Measurements from ENCODE around the gene PI4KB. TPM values are rescaled to one million over a fixed set of nuclear protein-coding genes. Genes with fewer than 3 reads are reported as not detected.

The PI4KB gene
- total and polyA plus RNA-seq, 2 of the 13 experiments (the other 11 are each of a cell fraction or from before 2014, with no cell fraction given) = 19.5 to 29.3 TPM

DNA sequence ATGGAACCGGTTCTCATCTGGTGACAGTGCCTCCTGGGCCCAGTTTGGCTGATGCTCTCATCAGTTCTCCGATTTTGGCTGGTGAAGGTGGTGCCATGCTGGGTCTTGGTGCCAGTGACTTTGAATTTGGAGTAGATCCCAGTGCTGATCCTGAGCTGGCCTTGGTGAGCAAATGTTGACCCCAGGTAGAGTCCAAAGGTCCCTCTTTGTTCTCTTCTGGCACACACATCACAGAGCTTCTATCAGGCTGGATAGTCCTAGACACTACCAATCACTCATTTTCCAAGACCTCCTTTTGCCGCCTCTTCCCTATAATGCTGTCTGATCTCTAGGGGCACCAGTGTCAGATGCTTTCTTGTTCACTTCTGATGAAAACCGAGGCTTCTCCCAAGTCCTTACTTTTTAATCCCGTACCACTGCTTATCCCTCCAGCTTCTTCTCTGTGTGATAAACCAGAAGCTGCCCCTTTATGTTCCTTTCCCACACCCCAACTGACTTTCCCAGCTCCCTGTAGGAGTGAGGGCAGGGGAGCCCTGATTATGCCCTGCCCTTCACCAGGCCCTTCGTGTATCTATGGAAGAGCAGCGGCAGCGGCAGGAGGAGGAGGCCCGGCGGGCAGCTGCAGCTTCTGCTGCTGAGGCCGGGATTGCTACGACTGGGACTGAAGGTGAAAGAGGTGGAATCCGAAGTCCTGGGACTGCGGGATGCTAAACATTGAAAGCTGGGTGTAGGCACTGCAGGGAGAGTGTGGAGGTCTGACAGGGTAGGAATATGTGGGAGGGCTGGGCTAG is 61.6 kb downstream of the PI4KB start (continued):
- TF ChIP-seq, protein P1, sequence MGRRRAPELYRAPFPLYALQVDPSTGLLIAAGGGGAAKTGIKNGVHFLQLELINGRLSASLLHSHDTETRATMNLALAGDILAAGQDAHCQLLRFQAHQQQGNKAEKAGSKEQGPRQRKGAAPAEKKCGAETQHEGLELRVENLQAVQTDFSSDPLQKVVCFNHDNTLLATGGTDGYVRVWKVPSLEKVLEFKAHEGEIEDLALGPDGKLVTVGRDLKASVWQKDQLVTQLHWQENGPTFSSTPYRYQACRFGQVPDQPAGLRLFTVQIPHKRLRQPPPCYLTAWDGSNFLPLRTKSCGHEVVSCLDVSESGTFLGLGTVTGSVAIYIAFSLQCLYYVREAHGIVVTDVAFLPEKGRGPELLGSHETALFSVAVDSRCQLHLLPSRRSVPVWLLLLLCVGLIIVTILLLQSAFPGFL (CRISPR knock-in tag; IDR thresholded peaks at IDR 0.05) = no peak
- no peak for TF ChIP-seq ZNF282 (IDR thresholded peaks at IDR 0.05; ENCODE audit: partially characterized antibody)
- TF ChIP-seq KDM3A (CRISPR knock-in tag; IDR thresholded peaks at IDR 0.05; ENCODE audit: low read depth) = no peak
- TF ChIP-seq ZNF335 (CRISPR knock-in tag; IDR thresholded peaks at IDR 0.05) = no peak
- no peak for TF ChIP-seq ZNF672 (CRISPR knock-in tag; IDR thresholded peaks at IDR 0.05)
- TF ChIP-seq ZSCAN12 (CRISPR knock-in tag; IDR thresholded peaks at IDR 0.05) = no peak
- no peak for TF ChIP-seq JUND (CRISPR knock-in tag; IDR thresholded peaks at IDR 0.05)
- TF ChIP-seq, protein P2, sequence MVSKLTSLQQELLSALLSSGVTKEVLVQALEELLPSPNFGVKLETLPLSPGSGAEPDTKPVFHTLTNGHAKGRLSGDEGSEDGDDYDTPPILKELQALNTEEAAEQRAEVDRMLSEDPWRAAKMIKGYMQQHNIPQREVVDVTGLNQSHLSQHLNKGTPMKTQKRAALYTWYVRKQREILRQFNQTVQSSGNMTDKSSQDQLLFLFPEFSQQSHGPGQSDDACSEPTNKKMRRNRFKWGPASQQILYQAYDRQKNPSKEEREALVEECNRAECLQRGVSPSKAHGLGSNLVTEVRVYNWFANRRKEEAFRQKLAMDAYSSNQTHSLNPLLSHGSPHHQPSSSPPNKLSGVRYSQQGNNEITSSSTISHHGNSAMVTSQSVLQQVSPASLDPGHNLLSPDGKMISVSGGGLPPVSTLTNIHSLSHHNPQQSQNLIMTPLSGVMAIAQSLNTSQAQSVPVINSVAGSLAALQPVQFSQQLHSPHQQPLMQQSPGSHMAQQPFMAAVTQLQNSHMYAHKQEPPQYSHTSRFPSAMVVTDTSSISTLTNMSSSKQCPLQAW (CRISPR knock-in tag; IDR thresholded peaks at IDR 0.05) = no peak
- no peak for TF ChIP-seq NFKBIZ (CRISPR knock-in tag; IDR thresholded peaks at IDR 0.05)
- no peak for TF ChIP-seq RELA (CRISPR knock-in tag; IDR thresholded peaks at IDR 0.05)
- no peak for TF ChIP-seq MBNL3 (CRISPR knock-in tag; conservative IDR thresholded peaks at IDR 0.05)
- TF ChIP-seq, protein P3, sequence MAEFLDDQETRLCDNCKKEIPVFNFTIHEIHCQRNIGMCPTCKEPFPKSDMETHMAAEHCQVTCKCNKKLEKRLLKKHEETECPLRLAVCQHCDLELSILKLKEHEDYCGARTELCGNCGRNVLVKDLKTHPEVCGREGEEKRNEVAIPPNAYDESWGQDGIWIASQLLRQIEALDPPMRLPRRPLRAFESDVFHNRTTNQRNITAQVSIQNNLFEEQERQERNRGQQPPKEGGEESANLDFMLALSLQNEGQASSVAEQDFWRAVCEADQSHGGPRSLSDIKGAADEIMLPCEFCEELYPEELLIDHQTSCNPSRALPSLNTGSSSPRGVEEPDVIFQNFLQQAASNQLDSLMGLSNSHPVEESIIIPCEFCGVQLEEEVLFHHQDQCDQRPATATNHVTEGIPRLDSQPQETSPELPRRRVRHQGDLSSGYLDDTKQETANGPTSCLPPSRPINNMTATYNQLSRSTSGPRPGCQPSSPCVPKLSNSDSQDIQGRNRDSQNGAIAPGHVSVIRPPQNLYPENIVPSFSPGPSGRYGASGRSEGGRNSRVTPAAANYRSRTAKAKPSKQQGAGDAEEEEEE (CRISPR knock-in tag; IDR thresholded peaks at IDR 0.05; ENCODE audit: borderline replicate concordance) = no peak
- TF ChIP-seq HES4 (CRISPR knock-in tag; IDR thresholded peaks at IDR 0.05; ENCODE audit: borderline replicate concordance) = no peak
- TF ChIP-seq ZNF549 (CRISPR knock-in tag; IDR thresholded peaks at IDR 0.05) = no peak
- no peak for TF ChIP-seq ZNF510 (CRISPR knock-in tag; IDR thresholded peaks at IDR 0.05; ENCODE audit: low read depth)
- TF ChIP-seq, protein P4, sequence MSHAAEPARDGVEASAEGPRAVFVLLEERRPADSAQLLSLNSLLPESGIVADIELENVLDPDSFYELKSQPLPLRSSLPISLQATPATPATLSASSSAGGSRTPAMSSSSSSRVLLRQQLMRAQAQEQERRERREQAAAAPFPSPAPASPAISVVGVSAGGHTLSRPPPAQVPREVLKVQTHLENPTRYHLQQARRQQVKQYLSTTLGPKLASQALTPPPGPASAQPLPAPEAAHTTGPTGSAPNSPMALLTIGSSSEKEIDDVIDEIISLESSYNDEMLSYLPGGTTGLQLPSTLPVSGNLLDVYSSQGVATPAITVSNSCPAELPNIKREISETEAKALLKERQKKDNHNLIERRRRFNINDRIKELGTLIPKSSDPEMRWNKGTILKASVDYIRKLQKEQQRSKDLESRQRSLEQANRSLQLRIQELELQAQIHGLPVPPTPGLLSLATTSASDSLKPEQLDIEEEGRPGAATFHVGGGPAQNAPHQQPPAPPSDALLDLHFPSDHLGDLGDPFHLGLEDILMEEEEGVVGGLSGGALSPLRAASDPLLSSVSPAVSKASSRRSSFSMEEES (CRISPR knock-in tag; IDR thresholded peaks at IDR 0.05) = no peak
- TF ChIP-seq, protein P5, sequence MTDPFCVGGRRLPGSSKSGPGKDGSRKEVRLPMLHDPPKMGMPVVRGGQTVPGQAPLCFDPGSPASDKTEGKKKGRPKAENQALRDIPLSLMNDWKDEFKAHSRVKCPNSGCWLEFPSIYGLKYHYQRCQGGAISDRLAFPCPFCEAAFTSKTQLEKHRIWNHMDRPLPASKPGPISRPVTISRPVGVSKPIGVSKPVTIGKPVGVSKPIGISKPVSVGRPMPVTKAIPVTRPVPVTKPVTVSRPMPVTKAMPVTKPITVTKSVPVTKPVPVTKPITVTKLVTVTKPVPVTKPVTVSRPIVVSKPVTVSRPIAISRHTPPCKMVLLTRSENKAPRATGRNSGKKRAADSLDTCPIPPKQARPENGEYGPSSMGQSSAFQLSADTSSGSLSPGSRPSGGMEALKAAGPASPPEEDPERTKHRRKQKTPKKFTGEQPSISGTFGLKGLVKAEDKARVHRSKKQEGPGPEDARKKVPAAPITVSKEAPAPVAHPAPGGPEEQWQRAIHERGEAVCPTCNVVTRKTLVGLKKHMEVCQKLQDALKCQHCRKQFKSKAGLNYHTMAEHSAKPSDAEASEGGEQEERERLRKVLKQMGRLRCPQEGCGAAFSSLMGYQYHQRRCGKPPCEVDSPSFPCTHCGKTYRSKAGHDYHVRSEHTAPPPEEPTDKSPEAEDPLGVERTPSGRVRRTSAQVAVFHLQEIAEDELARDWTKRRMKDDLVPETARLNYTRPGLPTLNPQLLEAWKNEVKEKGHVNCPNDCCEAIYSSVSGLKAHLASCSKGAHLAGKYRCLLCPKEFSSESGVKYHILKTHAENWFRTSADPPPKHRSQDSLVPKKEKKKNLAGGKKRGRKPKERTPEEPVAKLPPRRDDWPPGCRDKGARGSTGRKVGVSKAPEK (CRISPR knock-in tag; IDR thresholded peaks at IDR 0.05; ENCODE audit: borderline replicate concordance) = no peak
- TF ChIP-seq RARA (CRISPR knock-in tag; IDR thresholded peaks at IDR 0.05) = peak; percentile 87
- TF ChIP-seq SKI (IDR thresholded peaks at IDR 0.05; ENCODE audit: partially characterized antibody) = peak; percentile 51
- TF ChIP-seq HMG20B (CRISPR knock-in tag; conservative IDR thresholded peaks at IDR 0.05) = no peak

Measured in HepG2 (cell line).